Stimulated activated memory B cell treated with anti-CD40 and anti-IgM and Interleukin-4, amounts not matched to agents 10 μg/mL and 1 μg/mL and 100 μg/mL, for 72 hours (primary cell): ENCODE measurements around the gene OSMR.

Experiments used
- ATAC-seq: fragments of 150-1000 bp; cut with Tn5 transposase; 2 replicates; pipeline ENCODE4 v1.10.0; 2021
- H3K27ac Mint-ChIP-seq: one replicate; pipeline ENCODE4 v1.8.0; 2022; ENCODE audit warnings: mild to moderate bottlenecking, mixed read lengths
- H3K27me3 Mint-ChIP-seq: one replicate; pipeline ENCODE4 v1.8.0; 2022; ENCODE audit warnings: mixed read lengths
- H3K36me3 Mint-ChIP-seq: one replicate; pipeline ENCODE4 v1.8.0; 2022; ENCODE audit warnings: mixed read lengths
- H3K4me1 Mint-ChIP-seq: one replicate; pipeline ENCODE4 v1.8.0; 2022; ENCODE audit warnings: mixed read lengths
- H3K4me3 Mint-ChIP-seq: one replicate; pipeline ENCODE4 v1.8.0; 2022; ENCODE audit warnings: mild to moderate bottlenecking, moderate library complexity, mixed read lengths
- H3K9me3 Mint-ChIP-seq: one replicate; pipeline ENCODE4 v1.8.0; 2022; ENCODE audit warnings: mixed read lengths

The OSMR gene

GRCh38 chr5:38948501-38948900, 102.7 kb downstream of the OSMR start:
- H3K27me3 Mint-ChIP-seq, result no peaks in the 10 kb centered on the region
- no peak overlapping the region for H3K27ac Mint-ChIP-seq
- no peaks in the 10 kb centered on the region for H3K9me3 Mint-ChIP-seq
- ATAC-seq, result no peak
- no peak overlapping the region for H3K4me3 Mint-ChIP-seq
- H3K4me1 Mint-ChIP-seq, result no peaks in the 10 kb centered on the region
- H3K36me3 Mint-ChIP-seq, result peaks cover 39% of the 10 kb centered on the region

- no peak overlapping the region for H3K27ac Mint-ChIP-seq
- no peaks in the 10 kb centered on the region for H3K9me3 Mint-ChIP-seq
- H3K27me3 Mint-ChIP-seq, result no peaks in the 10 kb centered on the region
- H3K36me3 Mint-ChIP-seq, result peaks cover 51% of the 10 kb centered on the region
- no peaks in the 10 kb centered on the region for H3K4me1 Mint-ChIP-seq
- no peak for ATAC-seq
- H3K4me3 Mint-ChIP-seq, result no peak overlapping the region
Observed at GRCh38 chr5:38953426-38954012, 107.7 kb downstream of the OSMR start.

GRCh38 chr5:38961691-38962090, 115.9 kb downstream of the OSMR start:
- H3K9me3 Mint-ChIP-seq, result no peaks in the 10 kb centered on the region
- no peak overlapping the region for H3K27ac Mint-ChIP-seq
- H3K4me3 Mint-ChIP-seq, result no peak overlapping the region
- H3K4me1 Mint-ChIP-seq, result no peaks in the 10 kb centered on the region
- H3K27me3 Mint-ChIP-seq, result no peaks in the 10 kb centered on the region
- no peak for ATAC-seq
- peaks cover 24% of the 10 kb centered on the region for H3K36me3 Mint-ChIP-seq

GRCh38 chr5:38968665-38969064, 122.9 kb downstream of the OSMR start:
- no peak overlapping the region for H3K4me3 Mint-ChIP-seq
- H3K27me3 Mint-ChIP-seq, result no peaks in the 10 kb centered on the region
- H3K9me3 Mint-ChIP-seq, result no peaks in the 10 kb centered on the region
- no peak overlapping the region for H3K27ac Mint-ChIP-seq
- H3K4me1 Mint-ChIP-seq, result no peaks in the 10 kb centered on the region
- ATAC-seq, result no peak
- H3K36me3 Mint-ChIP-seq, result no peaks in the 10 kb centered on the region

GRCh38 chr5:38978036-38978435, 132.2 kb downstream of the OSMR start:
- H3K27me3 Mint-ChIP-seq, result no peaks in the 10 kb centered on the region
- H3K4me3 Mint-ChIP-seq, result no peak overlapping the region
- no peak for ATAC-seq
- peaks cover 34% of the 10 kb centered on the region for H3K36me3 Mint-ChIP-seq
- no peaks in the 10 kb centered on the region for H3K4me1 Mint-ChIP-seq
- H3K9me3 Mint-ChIP-seq, result no peaks in the 10 kb centered on the region
- no peak overlapping the region for H3K27ac Mint-ChIP-seq

GRCh38 chr5:38979535-38979934, 133.7 kb downstream of the OSMR start:
- H3K4me1 Mint-ChIP-seq, result no peaks in the 10 kb centered on the region
- H3K27ac Mint-ChIP-seq, result no peak overlapping the region
- no peak for ATAC-seq
- no peaks in the 10 kb centered on the region for H3K27me3 Mint-ChIP-seq
- H3K36me3 Mint-ChIP-seq, result peaks cover 28% of the 10 kb centered on the region
- H3K4me3 Mint-ChIP-seq, result no peak overlapping the region
- no peaks in the 10 kb centered on the region for H3K9me3 Mint-ChIP-seq
